Measurements from ENCODE around the gene SYT9. TPM values are rescaled to one million over a fixed set of nuclear protein-coding genes. Genes with fewer than 3 reads are reported as not detected.

Gene SYT9
- total RNA-seq, 1 experiment from 2014 or later, result not detected

GRCh38 chr11:7270233-7270865 is 18.6 kb downstream of the SYT9 start:
- Mint-ChIP-seq H3K4me1 (ENCODE audit: low read depth, unreplicated experiment) (no peaks in the 10 kb centered on the region), H3K36me3 (ENCODE audit: insufficient read depth, unreplicated experiment) (no peaks in the 10 kb centered on the region), H3K27ac (ENCODE audit: unreplicated experiment) (no peak overlapping the region), H3K27me3 (ENCODE audit: unreplicated experiment) (peaks cover 32% of the 10 kb centered on the region), H3K4me3 (ENCODE audit: low read depth, unreplicated experiment) (no peak overlapping the region), H3K9me3 (ENCODE audit: low read depth, unreplicated experiment) (no peaks in the 10 kb centered on the region)
- intact Hi-C loops (cut with micrococcal nuclease; ENCODE audit: unreplicated experiment), result no loop called here
- BruUV-seq (replicated peaks), result no TSS peak
- TF ChIP-seq, protein P1, sequence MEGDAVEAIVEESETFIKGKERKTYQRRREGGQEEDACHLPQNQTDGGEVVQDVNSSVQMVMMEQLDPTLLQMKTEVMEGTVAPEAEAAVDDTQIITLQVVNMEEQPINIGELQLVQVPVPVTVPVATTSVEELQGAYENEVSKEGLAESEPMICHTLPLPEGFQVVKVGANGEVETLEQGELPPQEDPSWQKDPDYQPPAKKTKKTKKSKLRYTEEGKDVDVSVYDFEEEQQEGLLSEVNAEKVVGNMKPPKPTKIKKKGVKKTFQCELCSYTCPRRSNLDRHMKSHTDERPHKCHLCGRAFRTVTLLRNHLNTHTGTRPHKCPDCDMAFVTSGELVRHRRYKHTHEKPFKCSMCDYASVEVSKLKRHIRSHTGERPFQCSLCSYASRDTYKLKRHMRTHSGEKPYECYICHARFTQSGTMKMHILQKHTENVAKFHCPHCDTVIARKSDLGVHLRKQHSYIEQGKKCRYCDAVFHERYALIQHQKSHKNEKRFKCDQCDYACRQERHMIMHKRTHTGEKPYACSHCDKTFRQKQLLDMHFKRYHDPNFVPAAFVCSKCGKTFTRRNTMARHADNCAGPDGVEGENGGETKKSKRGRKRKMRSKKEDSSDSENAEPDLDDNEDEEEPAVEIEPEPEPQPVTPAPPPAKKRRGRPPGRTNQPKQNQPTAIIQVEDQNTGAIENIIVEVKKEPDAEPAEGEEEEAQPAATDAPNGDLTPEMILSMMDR (IDR thresholded peaks at IDR 0.05; ENCODE audit: unreplicated experiment), result no peak
- no peak for DNase-seq
- CTCF ChIA-PET, result interaction anchor here (0.7 kb wide), 1 partner anchor 94 kb away, joined by 4 read pairs; no protein-coding TSS in a partner anchor

- Mint-ChIP-seq H3K27me3 (ENCODE audit: unreplicated experiment) (peaks cover 47% of the 10 kb centered on the region), H3K4me3 (ENCODE audit: low read depth, unreplicated experiment) (no peak overlapping the region), H3K4me1 (ENCODE audit: low read depth, unreplicated experiment) (no peaks in the 10 kb centered on the region), H3K9me3 (ENCODE audit: low read depth, unreplicated experiment) (no peaks in the 10 kb centered on the region), H3K27ac (ENCODE audit: unreplicated experiment) (no peak overlapping the region), H3K36me3 (ENCODE audit: insufficient read depth, unreplicated experiment) (no peaks in the 10 kb centered on the region)
- TF ChIP-seq, protein P1 (IDR thresholded peaks at IDR 0.05; ENCODE audit: unreplicated experiment), result no peak
- intact Hi-C loops (cut with micrococcal nuclease; ENCODE audit: unreplicated experiment), result no loop called here
- BruUV-seq (replicated peaks), result no TSS peak
- CTCF ChIA-PET, result no interaction called here
- no peak for DNase-seq
Observed at GRCh38 chr11:7272373-7272772, 20.7 kb downstream of the SYT9 start.

- DNase-seq, result no peak
- TF ChIP-seq, protein P1 (IDR thresholded peaks at IDR 0.05; ENCODE audit: unreplicated experiment), result no peak
- BruUV-seq (replicated peaks), result no TSS peak
- H3K9me3 Mint-ChIP-seq (ENCODE audit: low read depth, unreplicated experiment), result no peaks in the 10 kb centered on the region
- H3K36me3 Mint-ChIP-seq (ENCODE audit: insufficient read depth, unreplicated experiment), result no peaks in the 10 kb centered on the region
- peaks cover 64% of the 10 kb centered on the region for H3K27me3 Mint-ChIP-seq (ENCODE audit: unreplicated experiment)
- no peak overlapping the region for H3K4me3 Mint-ChIP-seq (ENCODE audit: low read depth, unreplicated experiment)
- H3K4me1 Mint-ChIP-seq (ENCODE audit: low read depth, unreplicated experiment), result no peaks in the 10 kb centered on the region
- CTCF ChIA-PET, result no interaction called here
- intact Hi-C loops (cut with micrococcal nuclease; ENCODE audit: unreplicated experiment), result no loop called here
- no peak overlapping the region for H3K27ac Mint-ChIP-seq (ENCODE audit: unreplicated experiment)
Observed at GRCh38 chr11:7275133-7275532, 23.4 kb downstream of the SYT9 start.

GRCh38 chr11:7278314-7278917 is 26.7 kb downstream of the SYT9 start:
- no TSS peak for BruUV-seq (replicated peaks)
- Mint-ChIP-seq H3K27me3 (ENCODE audit: unreplicated experiment) (peaks cover 58% of the 10 kb centered on the region), H3K9me3 (ENCODE audit: low read depth, unreplicated experiment) (no peaks in the 10 kb centered on the region), H3K4me1 (ENCODE audit: low read depth, unreplicated experiment) (peaks cover 8% of the 10 kb centered on the region), H3K4me3 (ENCODE audit: low read depth, unreplicated experiment) (no peak overlapping the region), H3K36me3 (ENCODE audit: insufficient read depth, unreplicated experiment) (no peaks in the 10 kb centered on the region), H3K27ac (ENCODE audit: unreplicated experiment) (no peak overlapping the region)
- CTCF ChIA-PET, result interaction anchor here (0.6 to 1.2 kb wide), 5 partner anchors 164 to 985 kb away, joined by 3 to 5 read pairs (median 4); partner anchors contain the start of gene LMO1
- intact Hi-C loops (cut with micrococcal nuclease; ENCODE audit: unreplicated experiment), result loop anchor here (1.0 to 2.0 kb wide), 2 partner anchors 178 to 466 kb away; no protein-coding TSS in a partner anchor
- TF ChIP-seq, protein P1 (IDR thresholded peaks at IDR 0.05; ENCODE audit: unreplicated experiment), result peak; percentile 32
- peak; percentile 40 for DNase-seq
